Ramos (cell line): ENCODE data around the gene FAM3A.

Experiments
- in situ Hi-C: fragments of 300-500 bp; cut with MboI; formaldehyde crosslinking; loops from one replicate; pipeline ENCODE4 v1.14.3; 2022; ENCODE audit warnings: low sequenced_read_pairs; ENCODE audit not compliant: unreplicated experiment

Gene FAM3A

DNA sequence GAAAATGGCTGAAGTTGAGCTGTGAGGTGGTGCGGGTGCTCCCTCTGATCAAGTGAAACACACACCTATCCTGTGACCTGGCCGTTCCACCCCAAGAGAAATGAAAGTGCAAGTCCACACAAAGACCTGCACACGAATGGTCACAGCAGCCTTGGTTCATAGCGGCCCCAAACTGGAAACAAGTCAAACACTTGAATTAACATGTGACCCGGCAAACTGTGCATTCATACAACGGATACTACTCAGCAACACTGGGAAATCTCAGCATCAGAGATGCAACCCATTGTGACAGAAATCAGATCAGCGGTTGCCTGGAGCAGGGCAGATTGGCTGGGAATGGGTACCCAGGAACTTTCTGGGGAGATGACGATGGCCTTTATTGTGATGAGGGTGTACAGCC lies 23.0 kb upstream of the FAM3A start:
- in situ Hi-C loops: loop anchor here (25.0 kb wide), 2 partner anchors 127 to 802 kb away; partner anchors contain the start of genes DNASE1L1 and TAFAZZIN

DNA sequence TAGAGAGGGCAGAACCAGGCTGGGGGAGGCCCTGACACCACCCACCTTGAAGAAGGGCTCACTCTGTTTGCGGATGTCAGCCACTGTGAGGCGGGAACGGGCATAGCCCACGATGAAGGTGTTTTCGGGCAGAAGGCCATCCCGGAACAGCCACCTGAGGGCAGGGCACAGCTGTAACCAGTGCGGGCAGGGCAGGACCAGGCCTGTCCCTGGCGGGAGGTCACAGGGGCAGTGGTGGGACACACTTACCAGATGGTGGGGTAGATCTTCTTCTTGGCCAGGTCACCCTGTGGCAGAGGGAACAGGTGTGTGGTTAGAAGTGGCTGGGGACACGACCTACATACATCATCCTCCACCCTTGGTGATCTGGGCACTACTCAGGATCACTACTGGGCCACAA lies 19.9 kb upstream of the FAM3A start:
- in situ Hi-C loops: loop anchor here (25.0 kb wide), 2 partner anchors 124 to 799 kb away; partner anchors contain the start of genes DNASE1L1 and TAFAZZIN

DNA sequence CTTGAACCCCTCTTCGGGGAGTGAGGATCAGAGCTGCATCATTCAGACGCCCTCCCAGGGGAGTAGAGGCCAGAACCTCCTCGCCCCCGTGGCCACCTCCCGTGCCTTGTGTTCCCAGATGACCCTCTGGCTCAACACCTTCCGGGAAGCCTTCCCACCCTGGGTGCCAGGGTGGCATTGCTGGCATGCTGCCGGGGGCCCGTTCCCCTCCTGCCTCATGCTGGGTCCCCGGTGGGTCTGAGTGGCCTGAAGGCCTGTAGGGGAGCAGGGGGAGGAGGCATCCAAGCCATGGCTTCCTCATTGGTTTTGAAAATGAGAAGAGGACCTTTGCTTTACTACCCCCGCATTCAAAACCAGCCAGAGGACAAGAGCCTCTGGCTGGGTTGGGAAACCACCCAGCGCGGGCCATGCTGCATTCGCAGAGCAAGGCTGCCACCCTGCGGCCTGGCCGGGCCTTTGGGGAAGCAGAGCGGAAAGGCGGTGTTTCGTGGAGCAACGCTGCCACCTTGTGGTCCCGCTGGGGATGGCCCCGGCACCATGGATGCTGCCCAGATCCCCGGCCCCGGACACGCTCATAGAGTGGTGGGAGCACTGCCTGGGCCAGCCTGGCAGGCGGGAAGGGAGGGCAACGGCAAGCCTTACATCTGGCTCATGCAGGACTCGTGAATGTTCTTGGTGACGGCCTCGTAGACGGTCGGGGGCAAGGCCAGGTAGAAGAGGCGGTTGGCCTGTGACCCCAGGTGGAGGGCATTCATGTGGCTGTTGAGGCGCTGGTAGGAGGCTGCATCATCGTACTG lies 18.7 kb upstream of the FAM3A start:
- in situ Hi-C loops: loop anchor here (25.0 kb wide), 2 partner anchors 122 to 797 kb away; partner anchors contain the start of genes DNASE1L1 and TAFAZZIN

DNA sequence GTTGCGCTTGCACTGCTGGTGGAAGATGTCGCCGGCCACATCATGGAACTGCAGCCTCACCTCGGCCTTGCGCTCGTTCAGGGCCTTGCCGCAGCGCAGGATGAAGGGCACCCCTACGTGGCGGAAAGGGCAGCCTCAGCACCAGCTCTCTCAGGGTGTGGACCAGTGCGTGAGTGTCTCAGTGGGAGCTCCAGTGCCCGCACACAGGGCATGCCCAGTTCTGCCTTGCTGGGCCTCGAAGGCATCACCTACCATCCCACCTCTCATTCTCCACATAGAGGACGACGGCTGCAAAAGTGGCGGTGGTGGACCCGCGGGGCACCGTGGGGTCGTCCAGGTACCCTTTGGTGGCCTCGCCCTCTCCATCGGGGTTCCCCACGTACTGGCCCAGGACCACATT lies 16.7 kb upstream of the FAM3A start:
- in situ Hi-C loops: loop anchor here (25.0 kb wide), 2 partner anchors 120 to 795 kb away; partner anchors contain the start of genes DNASE1L1 and TAFAZZIN

DNA sequence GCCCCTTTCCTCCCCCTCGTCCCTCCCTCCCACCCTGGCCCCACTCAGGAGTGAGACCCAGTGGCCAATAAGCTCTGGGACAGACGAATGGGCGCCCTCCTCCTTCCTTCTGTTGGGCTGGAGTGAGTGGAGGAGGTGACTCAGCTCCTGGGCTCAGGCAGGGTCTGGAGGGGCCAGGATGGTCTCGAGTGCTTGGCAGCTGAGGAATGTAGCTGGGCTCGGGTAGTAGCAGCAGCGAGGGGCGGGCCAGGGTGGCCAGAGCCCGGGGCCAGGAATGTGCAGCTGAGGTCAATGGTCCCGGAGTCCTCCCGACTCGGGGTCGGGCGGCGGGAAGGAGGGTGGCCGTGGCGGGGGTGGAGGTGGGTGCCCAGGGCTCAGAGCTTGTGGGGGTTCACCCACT lies 15.6 kb upstream of the FAM3A start:
- in situ Hi-C loops: loop anchor here (25.0 kb wide), 2 partner anchors 119 to 794 kb away; partner anchors contain the start of genes DNASE1L1 and TAFAZZIN

DNA sequence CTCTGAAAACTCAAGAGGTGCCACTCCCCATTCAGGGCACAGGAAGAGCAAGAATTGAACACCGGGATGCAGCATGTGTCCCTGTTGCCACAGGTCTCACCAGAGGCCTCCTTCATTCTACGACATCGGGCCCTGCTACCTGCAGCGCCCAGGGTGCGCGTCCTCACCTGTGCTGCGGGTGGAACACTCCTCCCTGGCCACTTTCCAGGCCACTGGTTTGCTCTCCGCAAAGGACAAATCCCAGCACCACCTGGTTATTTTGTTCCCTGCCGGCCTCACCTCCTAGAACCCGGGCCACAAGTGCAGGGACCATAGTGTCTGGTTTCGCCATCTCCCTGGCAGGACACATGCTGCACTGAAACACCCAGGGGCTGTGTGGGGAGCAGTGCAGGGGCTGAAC lies 14.3 kb upstream of the FAM3A start:
- in situ Hi-C loops: loop anchor here (25.0 kb wide), 2 partner anchors 118 to 793 kb away; partner anchors contain the start of genes DNASE1L1 and TAFAZZIN

DNA sequence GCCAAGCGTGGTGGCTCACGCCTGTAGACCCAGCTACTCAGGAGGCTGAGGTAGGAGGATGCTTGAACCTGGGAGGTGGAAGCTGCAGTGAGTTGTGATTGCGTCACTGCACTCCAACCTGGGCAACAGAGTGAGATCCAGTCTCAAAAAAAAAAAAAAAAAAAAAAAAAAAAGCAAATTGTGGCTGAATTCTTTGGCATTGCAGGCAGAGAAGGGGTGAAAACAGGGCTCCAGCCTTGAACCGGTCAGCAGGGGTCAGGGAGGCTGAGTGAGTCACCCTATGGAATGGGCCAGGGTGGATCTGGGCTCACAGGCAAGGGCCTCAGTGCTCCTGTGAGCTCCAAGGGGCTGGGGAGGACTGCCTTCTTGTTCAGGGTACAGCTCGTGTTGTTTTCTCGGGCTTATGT lies 13.2 kb upstream of the FAM3A start:
- in situ Hi-C loops: loop anchor here (25.0 kb wide), 2 partner anchors 117 to 792 kb away; partner anchors contain the start of genes DNASE1L1 and TAFAZZIN

DNA sequence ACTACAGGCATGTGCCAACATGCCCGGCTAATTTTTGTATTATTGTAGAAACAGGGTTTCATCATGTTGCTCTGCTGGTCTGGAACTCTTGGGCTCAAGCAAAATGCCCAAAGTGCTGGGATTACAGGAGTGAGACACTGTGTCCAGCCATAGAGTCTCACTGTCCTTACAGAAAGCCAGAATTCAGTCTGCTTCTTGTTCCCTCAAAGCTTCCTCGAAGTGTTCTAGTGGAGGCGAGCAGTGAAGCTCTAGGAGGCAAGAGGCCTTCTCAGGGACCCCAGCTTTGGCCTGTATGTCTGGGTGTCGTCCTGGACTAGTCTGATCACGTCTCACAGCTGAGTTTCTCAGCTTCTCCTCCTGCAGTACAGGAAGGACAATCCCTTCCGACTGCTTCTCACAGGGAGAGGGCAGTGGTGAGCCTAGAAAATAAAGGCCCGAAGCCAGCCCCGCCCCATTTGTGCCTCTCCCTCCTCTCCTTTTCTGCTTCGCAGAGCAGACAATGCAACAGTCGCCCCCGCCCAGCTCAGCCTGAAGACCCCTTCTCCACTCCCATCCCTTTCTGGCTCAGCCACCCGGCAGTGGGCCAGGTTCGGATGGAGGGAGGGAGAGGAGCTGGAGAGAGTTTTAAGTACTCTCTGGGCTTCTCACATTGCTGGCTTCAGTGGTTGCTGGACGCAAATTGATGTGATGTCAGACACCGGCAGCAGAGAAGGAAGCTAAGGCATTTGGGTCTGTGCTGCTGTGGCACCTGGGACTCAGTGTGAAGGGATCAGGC lies 11.1 kb upstream of the FAM3A start:
- in situ Hi-C loops: loop anchor here (25.0 kb wide), 2 partner anchors 115 to 790 kb away; partner anchors contain the start of genes DNASE1L1 and TAFAZZIN

DNA sequence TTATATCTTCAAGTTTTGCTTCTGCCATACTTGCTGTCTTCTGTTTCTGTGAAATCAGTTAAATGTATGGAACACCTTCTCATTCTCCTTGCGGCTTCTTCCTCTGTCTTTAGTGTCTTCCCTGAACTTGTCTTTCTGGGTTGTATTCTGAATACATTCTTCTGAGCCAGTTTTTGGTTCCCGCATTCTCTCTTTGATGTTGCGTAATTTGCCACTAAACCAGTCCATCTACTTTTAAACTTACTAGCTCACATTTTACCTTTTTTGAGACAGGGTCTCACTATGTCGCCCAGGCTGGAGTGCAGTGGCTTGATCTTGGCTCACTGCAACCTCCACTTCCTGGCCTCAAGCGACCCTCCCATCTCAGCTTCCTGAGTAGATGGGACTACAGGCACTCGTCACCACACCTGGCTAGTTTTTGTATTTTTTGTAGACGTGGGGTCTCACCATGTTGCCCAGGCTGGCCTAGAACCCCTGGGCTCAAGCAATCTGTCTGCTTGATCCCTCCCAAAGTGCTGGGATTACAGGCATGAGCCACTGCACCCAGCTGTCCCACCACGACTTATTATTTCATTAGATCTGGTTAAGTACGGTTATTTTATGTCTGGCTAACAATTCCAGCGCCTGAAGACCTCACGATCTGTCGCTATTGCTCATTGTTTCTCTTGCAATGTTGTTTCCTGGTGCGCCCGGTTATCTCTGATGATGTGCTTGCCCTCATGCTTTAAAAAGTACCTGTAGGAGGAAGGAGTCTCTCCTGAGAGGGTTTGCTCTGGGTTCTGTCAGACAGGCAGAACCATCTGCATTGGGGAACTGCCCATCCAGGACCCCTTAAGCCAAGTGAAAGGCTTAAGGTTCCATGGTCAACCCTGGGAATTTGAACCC lies 9.8 kb upstream of the FAM3A start:
- in situ Hi-C loops: loop anchor here (25.0 kb wide), 2 partner anchors 114 to 789 kb away; partner anchors contain the start of genes DNASE1L1 and TAFAZZIN

DNA sequence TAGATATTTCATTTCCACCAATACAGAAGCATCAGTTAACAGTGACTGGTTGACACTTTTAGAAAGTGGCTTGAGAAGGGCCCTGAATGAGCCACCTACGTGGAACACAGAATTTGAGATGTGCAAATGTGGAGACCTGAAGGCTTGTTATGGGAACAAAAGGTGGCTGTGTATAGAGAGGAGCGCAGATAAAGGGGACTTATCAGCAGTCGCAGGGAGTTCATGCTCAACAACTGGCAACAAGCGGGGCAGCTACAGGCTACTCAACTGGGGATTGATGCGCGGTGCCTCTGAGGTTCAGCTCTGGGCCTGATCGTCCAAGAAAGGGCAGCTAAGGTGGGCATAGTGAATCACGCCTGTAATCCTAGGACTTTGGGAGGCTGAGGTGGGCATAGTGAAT lies 3.4 kb upstream of the FAM3A start:
- in situ Hi-C loops: no loop called here

DNA sequence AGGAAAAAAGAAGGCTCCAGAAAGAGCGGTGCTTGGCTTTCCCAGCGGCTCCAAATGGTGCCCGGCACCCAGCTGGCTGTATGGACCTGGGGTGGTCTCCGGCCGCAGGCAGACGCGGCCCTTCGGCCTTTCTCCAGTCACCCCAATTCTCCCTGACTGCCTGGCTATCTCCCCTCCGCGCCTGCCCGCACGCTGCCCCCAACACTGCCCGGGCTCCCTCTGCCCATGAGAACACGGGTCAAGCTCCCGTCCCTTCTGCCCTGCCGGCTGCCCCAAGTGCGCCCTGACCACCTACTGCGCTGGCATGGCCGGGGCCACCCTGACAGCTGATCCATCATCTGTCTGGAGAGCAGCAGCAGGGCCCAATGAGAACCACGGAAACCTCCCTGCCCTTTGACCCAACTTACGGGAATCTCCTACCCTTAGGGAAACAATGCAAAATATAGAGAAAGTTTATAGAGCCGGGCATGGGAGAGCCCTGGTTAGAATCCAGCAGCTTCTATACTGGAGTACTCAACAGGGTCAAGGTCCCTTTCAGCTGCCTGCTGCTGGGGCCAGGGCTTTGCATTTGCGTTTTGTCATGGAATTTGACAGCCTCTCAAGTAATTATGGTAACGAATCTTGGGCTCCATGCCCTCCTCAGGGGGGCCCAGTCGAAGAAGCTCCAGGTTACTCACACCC lies 1.2 kb upstream of the FAM3A start:
- in situ Hi-C loops: no loop called here

DNA sequence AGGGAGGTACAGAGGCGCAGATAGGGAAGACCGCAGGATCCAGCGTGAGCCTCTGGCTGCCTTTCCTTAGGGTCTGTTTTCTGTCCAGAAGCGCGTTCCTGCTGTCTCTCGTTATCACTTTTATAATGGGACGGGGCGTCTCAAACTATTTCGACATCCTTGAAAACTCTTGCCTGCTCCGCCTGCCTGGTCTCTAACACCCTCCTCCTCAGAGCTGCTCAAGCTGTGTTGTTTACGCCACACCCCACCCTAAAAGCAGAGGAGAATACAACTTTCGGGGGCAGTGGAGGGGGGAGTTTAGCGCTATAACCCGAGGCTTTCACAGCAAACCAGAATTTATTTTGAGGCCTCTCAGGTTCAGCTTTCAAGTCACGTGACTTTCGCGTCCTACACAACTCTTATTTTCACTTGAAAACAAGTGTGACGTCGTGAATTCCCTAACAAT lies 646 bp upstream of the FAM3A start:
- in situ Hi-C loops: no loop called here

DNA sequence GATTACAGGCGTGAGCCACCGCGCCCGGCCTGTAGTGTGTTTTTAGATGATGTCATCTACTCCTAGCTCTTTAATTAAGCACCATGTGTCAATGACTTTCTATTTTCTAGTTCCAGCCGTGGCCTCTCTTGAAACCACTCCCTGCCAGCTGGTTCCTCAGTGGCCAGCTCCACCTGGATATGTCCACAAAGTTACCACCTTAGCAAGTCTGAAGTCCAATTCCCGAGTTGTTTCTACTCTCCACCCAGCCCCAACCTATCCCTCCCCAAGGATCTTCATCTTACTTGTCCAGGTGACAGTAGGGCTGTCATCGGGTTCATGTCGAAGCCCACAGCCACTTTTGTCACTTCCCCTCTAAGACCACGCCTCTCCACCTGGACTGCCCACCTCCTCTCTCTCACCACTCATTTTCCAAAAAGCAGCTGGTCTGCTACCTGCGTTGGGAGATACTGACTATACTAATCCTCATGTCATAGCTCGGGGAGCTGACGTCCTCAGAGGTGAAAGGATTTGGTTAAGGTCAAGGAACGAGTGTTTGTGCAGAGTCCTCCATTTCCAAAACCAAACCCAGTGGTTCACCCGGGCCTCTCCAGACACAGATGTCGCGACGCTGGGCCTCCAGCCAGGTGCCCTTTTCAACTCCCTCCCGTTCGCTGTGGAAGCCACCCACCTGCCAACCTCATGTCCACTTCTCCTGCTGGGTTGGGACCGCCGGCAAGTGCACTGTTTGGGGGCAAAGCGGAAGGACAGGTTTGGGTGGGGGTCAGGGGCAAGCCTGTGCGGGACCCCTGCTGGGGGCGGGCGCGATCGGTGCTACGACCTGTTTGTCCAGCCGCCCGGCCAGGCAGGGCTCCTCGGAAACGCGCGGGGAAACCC lies 704 bp downstream of the FAM3A start:
- in situ Hi-C loops: no loop called here

DNA sequence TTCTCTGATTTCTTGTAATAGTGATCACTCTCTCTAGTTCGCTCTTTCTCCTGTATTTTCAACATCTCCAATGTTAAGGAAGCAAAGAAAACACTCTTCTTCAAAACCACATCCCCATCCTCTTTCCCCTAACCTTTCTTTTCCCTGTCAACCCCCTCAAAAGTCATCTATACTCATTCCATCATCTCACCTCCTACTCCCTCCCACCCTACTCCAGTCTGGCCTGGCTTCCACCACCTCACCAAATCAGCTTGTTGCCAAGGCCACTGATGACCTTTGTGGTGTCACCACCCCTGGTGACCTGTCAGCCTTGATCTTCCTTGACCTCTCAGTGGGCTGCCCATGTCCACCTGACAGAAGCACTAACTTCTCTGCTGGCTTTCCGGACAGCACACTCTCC lies 2.3 kb downstream of the FAM3A start:
- in situ Hi-C loops: no loop called here

DNA sequence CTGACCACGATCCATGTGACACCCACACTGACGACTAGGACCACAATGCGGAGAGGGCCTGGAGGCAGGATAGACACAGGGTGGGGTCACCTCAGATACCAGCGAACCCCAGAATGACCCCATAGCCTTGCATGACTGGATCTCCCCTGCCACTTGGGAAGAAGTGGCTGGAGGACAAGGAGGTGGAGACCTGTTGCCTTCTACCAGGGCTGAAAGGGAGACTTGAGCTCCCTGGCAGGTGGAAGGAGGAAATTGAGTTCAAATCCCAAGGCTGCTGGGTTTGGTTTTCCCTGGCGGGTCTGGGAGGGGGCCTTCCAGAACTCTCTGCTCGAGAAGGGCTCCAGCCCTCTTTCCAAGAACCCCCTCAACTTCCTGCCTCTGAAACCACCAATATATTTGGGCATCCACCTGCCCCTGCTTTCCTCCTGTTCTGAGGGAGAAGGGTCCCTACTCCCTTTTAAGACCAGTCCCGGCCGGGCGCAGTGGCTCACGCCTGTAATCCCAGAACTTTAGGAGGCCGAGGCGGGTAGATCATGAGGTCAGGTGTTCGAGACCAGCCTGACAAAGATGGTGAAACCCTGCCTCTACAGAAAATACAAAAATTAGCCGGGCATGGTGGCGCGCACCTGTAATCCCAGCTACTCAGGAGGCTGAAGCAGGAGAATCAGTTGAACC lies 3.0 kb downstream of the FAM3A start:
- in situ Hi-C loops: no loop called here

DNA sequence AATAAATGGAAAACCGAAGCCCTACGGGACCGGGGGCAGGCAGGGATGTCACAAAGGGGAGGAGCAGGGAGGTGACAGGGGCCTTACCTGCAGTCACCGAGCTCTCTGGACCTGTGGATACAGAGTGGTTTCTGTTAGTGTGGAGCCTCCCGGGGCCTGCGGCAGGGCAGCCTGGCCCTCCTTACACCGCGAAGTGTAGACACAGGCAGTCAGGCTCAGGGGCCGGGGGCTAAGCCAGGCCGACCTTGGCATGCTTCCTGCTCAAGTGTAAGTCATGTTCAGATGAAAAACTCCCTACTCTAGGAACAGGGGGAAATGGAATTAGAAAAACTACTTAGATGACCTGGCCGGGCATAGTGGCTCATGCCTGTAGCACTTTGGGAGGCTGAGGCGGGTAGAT lies 4.3 kb downstream of the FAM3A start:
- in situ Hi-C loops: no loop called here

DNA sequence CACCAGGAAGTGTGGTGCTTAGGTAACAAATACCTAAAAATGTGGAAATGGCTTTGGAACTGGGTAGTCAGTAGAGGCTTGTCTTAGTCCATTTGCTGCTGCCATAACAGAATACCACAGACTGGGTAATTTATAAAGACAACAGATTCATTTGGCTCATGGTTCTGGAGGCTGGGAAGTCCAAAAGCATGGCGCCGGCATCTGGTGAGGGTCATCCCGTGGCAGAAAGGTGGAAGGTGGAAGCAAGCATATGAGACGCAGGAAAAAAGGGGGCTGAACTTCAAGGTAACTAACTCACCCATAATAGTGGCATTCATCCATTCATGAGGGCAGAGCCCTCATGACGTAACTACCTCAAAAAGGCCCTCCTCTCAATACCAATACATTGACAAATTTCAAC lies 6.6 kb downstream of the FAM3A start:
- in situ Hi-C loops: no loop called here

DNA sequence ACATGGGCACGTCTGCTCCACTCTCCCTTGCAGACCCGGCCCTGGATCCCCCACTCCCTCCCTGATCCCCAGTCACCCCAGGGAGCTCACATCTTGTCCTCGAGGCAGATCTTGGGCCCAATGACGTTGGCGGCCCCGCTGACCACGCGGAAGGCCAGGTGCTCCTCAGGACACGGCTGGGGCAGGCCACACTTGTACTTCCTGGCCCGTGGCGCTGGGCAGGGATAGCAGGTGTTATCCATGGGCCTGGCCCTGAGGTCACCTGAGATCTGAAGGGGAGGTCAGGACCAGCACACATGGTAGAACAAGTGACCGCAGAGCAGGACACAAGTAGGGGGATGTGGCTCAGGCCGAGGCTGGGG lies 7.7 kb downstream of the FAM3A start:
- in situ Hi-C loops: no loop called here
